K562 (cell line): ENCODE data around the gene MED16. TPM values are rescaled to one million over a fixed set of nuclear protein-coding genes. Genes with fewer than 3 reads are reported as not detected.
A peak's percentile ranks its signal among the peaks of the same experiment; 100 is the strongest.

Source experiments
- ATAC-seq: fragments of 200-7000 bp; cut with Tn5 transposase; 3 replicates; pipeline ENCODE4 v1.9.1; 2020; ENCODE audit warnings: moderate library complexity
- BruUV-seq: library from RNA; stranded (reverse); fragments of 400-500 nt; replicated peaks from 2 replicates; lab custom pipeline; 2021; lab: Mats Ljungman, UMichigan
- CTCF ChIA-PET: fragments of 300-600 bp; formaldehyde crosslinking; extraction: SDS; loops from one replicate; lab custom pipeline; 2021; ENCODE audit warnings: low intra/inter-chr PET ratio; lab: Yijun Ruan, JAX
- POLR2A ChIA-PET: fragments of 300-600, 350-650 bp; sonication (Branson Sonifier 250); formaldehyde crosslinking; extraction: SDS; loops from one replicate; lab custom pipeline; 2021; ENCODE audit warnings: antibody characterized with exemption, inconsistent platforms; lab: Yijun Ruan, JAX
- DNase-seq, 4 experiments: peaks; one replicate each; pipeline versions ENCODE4 v3.0.0 to v3.0.0-alpha.2; 2011 to 2018; ENCODE audit warnings: low spot score in 3 of 4, mixed read lengths in 3 of 4; ENCODE audit errors: extremely low read depth in 1 of 4
- FAIRE-seq: peaks from 2 replicates; lab custom pipeline; 2011; peaks lifted over from hg19 to GRCh38; lab: Jason Lieb, UNC
- H2AFZ ChIP-seq: 2 replicates; pipeline ENCODE4 v1.6.0; 2011; ENCODE audit warnings: low read depth, low read length, control low read depth, inconsistent platforms
- H3K27ac ChIP-seq: fragments of 200-600 bp; 3 replicates; pipeline ENCODE4 v1.8.0; 2011; ENCODE audit warnings: low read depth, mild to moderate bottlenecking, control low read depth, inconsistent platforms, low read length, moderate library complexity, mixed read lengths; ENCODE audit errors: extremely low read depth
- H3K27me3 ChIP-seq, 2 experiments: fragments of 300-600 bp in 1 of 2; 2 replicates in 1 of 2; 3 replicates in 1 of 2; pipeline versions ENCODE4 v1.6.0 to v1.8.0; 2011; ENCODE audit warnings: inconsistent platforms in 2 of 2, low read length in 2 of 2, mild to moderate bottlenecking in 1 of 2, mixed read lengths in 1 of 2, moderate library complexity in 1 of 2; ENCODE audit not compliant: control insufficient read depth in 2 of 2, insufficient read depth in 2 of 2
- H3K36me3 ChIP-seq: fragments of 300-600 bp; 3 replicates; pipeline ENCODE4 v1.8.0; 2011; ENCODE audit warnings: mild to moderate bottlenecking, low read length, inconsistent platforms; ENCODE audit not compliant: control insufficient read depth, insufficient read depth
- H3K4me1 ChIP-seq, 2 experiments: fragments of 200-600 bp in 1 of 2; replicated peaks in 1 of 2; 2 replicates in 1 of 2; 3 replicates in 1 of 2; pipeline versions ENCODE4 v1.5.1 to v1.8.0; 2011; ENCODE audit warnings: inconsistent platforms in 2 of 2, low read length in 2 of 2, mild to moderate bottlenecking in 1 of 2, mixed read lengths in 1 of 2, moderate library complexity in 1 of 2; ENCODE audit not compliant: control insufficient read depth in 2 of 2, insufficient read depth in 2 of 2
- H3K4me2 ChIP-seq: 2 replicates; pipeline ENCODE4 v1.6.1; 2011; ENCODE audit warnings: low read length, control low read depth, inconsistent platforms, mixed read lengths; ENCODE audit not compliant: insufficient read depth
- H3K4me3 ChIP-seq: fragments of 200-600 bp; sonication (generic), shearing (Covaris generic); 2 replicates; pipeline ENCODE4 v1.5.1; 2016; ENCODE audit warnings: control low read depth, inconsistent platforms
- H3K79me2 ChIP-seq: fragments of 200-600 bp; 3 replicates; pipeline ENCODE4 v1.8.0; 2011; ENCODE audit warnings: low read length, inconsistent platforms; ENCODE audit not compliant: control insufficient read depth, insufficient read depth
- H3K9ac ChIP-seq, 2 experiments: 2 replicates each; pipeline versions ENCODE4 v1.6.0 to v1.6.1; 2011; ENCODE audit warnings: low read depth in 2 of 2, low read length in 2 of 2, control low read depth in 1 of 2, inconsistent platforms in 1 of 2, mild to moderate bottlenecking in 1 of 2, mixed read lengths in 1 of 2; ENCODE audit not compliant: insufficient read depth in 1 of 2
- H3K9me1 ChIP-seq: one replicate; pipeline ENCODE4 v1.6.0; 2011; ENCODE audit warnings: inconsistent platforms, mild to moderate bottlenecking, low read length, moderate library complexity; ENCODE audit not compliant: control insufficient read depth, insufficient read depth
- H3K9me3 ChIP-seq: replicated peaks from 2 replicates; pipeline ENCODE4 v1.5.1; 2011; ENCODE audit warnings: low read depth, low read length, inconsistent platforms; ENCODE audit not compliant: control insufficient read depth, insufficient read depth
- H4K20me1 ChIP-seq: replicated peaks from 2 replicates; pipeline ENCODE4 v1.6.1; 2011; ENCODE audit warnings: low read length, inconsistent platforms, mixed read lengths; ENCODE audit not compliant: control insufficient read depth, insufficient read depth
- BACH1 ChIP-seq: fragments of 200-800 bp; sonication (Bioruptor generic); IDR thresholded peaks from 2 replicates; pipeline ENCODE4 v1.6.1; 2016; ENCODE audit warnings: missing genetic modification characterization, missing compliant biosample characterization
- HDGF ChIP-seq: fragments of 450-650 bp; IDR thresholded peaks from 2 replicates; pipeline ENCODE4 v1.6.1; 2016
- SIX5 ChIP-seq, 2 experiments: IDR thresholded peaks; 2 replicates each; pipeline ENCODE4 v1.6.1; 2011; ENCODE audit warnings: low read length in 2 of 2, borderline replicate concordance in 1 of 2, low read depth in 1 of 2, mild to moderate bottlenecking in 1 of 2, moderate library complexity in 1 of 2; ENCODE audit not compliant: insufficient read depth in 1 of 2
- TBP ChIP-seq: optimal IDR thresholded peaks from 2 replicates; pipeline ENCODE3; 2011; ENCODE audit warnings: low read depth, low read length, improper control_type of control experiment
- ZNF316 ChIP-seq: fragments of 450-650 bp; IDR thresholded peaks from 2 replicates; pipeline ENCODE4 v1.6.1; 2016
- ZNF431 ChIP-seq: sonication (generic); formaldehyde crosslinking; IDR thresholded peaks from 2 replicates; pipeline ENCODE4 v1.8.0; 2022; ENCODE audit warnings: mild to moderate bottlenecking, missing genetic modification reagents
- ZNF695 ChIP-seq: fragments of 450-650 bp; formaldehyde crosslinking; IDR thresholded peaks from 2 replicates; pipeline ENCODE4 v1.4.0; 2020; ENCODE audit warnings: mild to moderate bottlenecking, moderate library complexity
- WGBS: fragments of 100-300 bp; shearing (Covaris generic); methylation state at CpG from one replicate; pipeline ENCODE4 v1.1.6; 2016; ENCODE audit warnings: low coverage, mixed read lengths; ENCODE audit not compliant: insufficient coverage; ENCODE audit errors: missing lambda C conversion rate; 5-methylcytosine and 5-hydroxymethylcytosine counted together
- in situ Hi-C: fragments of 300-500 bp; cut with MboI; formaldehyde crosslinking; loops from 4 replicates; pipeline ENCODE4 v1.15.0; 2018; ENCODE audit warnings: inconsistent platforms, mixed read lengths
- intact Hi-C: fragments of 100-400 bp; cut with micrococcal nuclease; formaldehyde crosslinking; loops from 2 replicates; pipeline ENCODE4 v1.14.2; 2022
- polyA plus RNA-seq, 8 experiments: library from polyadenylated mRNA; depleted of rRNA in 4 of 8; stranded (reverse) in 5 of 8; unstranded in 3 of 8; fragments of >200 nt; fragmentation: Nextera tagmentation in 2 of 8; fragmentation: Illumina TruSeq in 1 of 8; extraction: Ambion mirVana in 2 of 8; extraction: Trizol in 1 of 8; gene quantifications; 2 replicates each; pipeline versions ENCODE4 v1.2.1 to v1.2.3, GENCODE V29; 2011 to 2014; ENCODE audit warnings: inconsistent platforms in 1 of 8, missing spikeins in 1 of 8
- total RNA-seq, 7 experiments: library from RNA; depleted of rRNA in 6 of 7; stranded (reverse); fragments of >200 nt in 6 of 7; fragmentation: Illumina TruSeq in 2 of 7; extraction: Trizol in 2 of 7; gene quantifications; 2 replicates each; pipeline versions ENCODE4 v1.2.1 to v1.2.3, GENCODE V29; 2011 to 2021; ENCODE audit warnings: low replicate concordance in 1 of 7
- TF ChIP-seq, protein P1 (sequence below): sonication (generic); formaldehyde crosslinking; IDR thresholded peaks from 2 replicates; pipeline ENCODE4 v1.8.1; 2022; ENCODE audit warnings: missing genetic modification reagents
- TF ChIP-seq, protein P2 (sequence below): fragments of 450-650 bp; IDR thresholded peaks from 2 replicates; pipeline ENCODE4 v1.7.1; 2018; ENCODE audit warnings: mild to moderate bottlenecking, low read depth; ENCODE audit not compliant: partially characterized antibody

MED16 gene
- total and polyA plus RNA-seq, 9 of the 15 experiments (the other 6 are each of a cell fraction or from before 2014, with no cell fraction given), result 0.89 to 59.9 (median 8.6) TPM

- TF ChIP-seq, protein P1, sequence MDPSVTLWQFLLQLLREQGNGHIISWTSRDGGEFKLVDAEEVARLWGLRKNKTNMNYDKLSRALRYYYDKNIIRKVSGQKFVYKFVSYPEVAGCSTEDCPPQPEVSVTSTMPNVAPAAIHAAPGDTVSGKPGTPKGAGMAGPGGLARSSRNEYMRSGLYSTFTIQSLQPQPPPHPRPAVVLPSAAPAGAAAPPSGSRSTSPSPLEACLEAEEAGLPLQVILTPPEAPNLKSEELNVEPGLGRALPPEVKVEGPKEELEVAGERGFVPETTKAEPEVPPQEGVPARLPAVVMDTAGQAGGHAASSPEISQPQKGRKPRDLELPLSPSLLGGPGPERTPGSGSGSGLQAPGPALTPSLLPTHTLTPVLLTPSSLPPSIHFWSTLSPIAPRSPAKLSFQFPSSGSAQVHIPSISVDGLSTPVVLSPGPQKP (CRISPR knock-in tag), result no peak
- TF ChIP-seq TBP, result no peak
- peak; percentile 37; the same call in 1 of the 2 replicates for TF ChIP-seq HDGF
- TF ChIP-seq BACH1 (tag), result no peak
- no peak for TF ChIP-seq ZNF431 (CRISPR knock-in tag)
- TF ChIP-seq SIX5 (IDR thresholded peaks at IDR 0.05; ENCODE audit: borderline replicate concordance in 1 of 2, insufficient read depth in 1 of 2, low read depth in 1 of 2, low read length in 2 of 2), result no peak
- TF ChIP-seq ZNF695 (CRISPR knock-in tag), result no peak
- no peak for TF ChIP-seq ZNF316
These were observed 20.6 kb downstream of the MED16 start (continued) for GRCh38 chr19:872266-872951.

- H3K27me3 ChIP-seq, result no peaks in the 10 kb centered on the region
- 0 out of 3 replicates have a peak, but pooled peaks have one; percentile 10 for ATAC-seq
- H3K9me1 ChIP-seq, result no peaks in the 10 kb centered on the region
- 0 out of 4 replicates have a peak overlapping the region, but pooled peaks of 1 of the 2 experiments have one; percentile 36 for H3K9ac ChIP-seq
- peaks cover 16 to 78% of the 10 kb centered on the region in 2 experiments for H3K4me1 ChIP-seq
- no peak for FAIRE-seq
- no peak overlapping the region for H2AFZ ChIP-seq
- CTCF ChIA-PET, result no interaction called here
- H3K79me2 ChIP-seq, result no peaks in the 10 kb centered on the region
- in situ Hi-C loops (no loop called here), intact Hi-C loops (no loop called here)
- no peaks in the 10 kb centered on the region for H3K9me3 ChIP-seq
- no peaks in the 10 kb centered on the region; the same call in 1 of the 2 replicates for H4K20me1 ChIP-seq
- H3K4me3 ChIP-seq, result no peak overlapping the region
- H3K4me2 ChIP-seq, result no peak overlapping the region
- 85% methylated on average over 18 of the region's 33 CpGs for WGBS
- H3K27ac ChIP-seq, result peak overlapping the region; percentile 66; the same call in 1 of the 3 replicates
- DNase-seq, result peak; percentile 42 to 64 (median 54)
- POLR2A ChIA-PET, result interaction anchor here (2.0 kb wide), 1 partner anchor 36 kb away, joined by 7 read pairs; no protein-coding TSS in a partner anchor
- peaks cover 79% of the 10 kb centered on the region; the same call in 2 of the 3 replicates for H3K36me3 ChIP-seq
- BruUV-seq, result no TSS peak
- TF ChIP-seq, protein P2, sequence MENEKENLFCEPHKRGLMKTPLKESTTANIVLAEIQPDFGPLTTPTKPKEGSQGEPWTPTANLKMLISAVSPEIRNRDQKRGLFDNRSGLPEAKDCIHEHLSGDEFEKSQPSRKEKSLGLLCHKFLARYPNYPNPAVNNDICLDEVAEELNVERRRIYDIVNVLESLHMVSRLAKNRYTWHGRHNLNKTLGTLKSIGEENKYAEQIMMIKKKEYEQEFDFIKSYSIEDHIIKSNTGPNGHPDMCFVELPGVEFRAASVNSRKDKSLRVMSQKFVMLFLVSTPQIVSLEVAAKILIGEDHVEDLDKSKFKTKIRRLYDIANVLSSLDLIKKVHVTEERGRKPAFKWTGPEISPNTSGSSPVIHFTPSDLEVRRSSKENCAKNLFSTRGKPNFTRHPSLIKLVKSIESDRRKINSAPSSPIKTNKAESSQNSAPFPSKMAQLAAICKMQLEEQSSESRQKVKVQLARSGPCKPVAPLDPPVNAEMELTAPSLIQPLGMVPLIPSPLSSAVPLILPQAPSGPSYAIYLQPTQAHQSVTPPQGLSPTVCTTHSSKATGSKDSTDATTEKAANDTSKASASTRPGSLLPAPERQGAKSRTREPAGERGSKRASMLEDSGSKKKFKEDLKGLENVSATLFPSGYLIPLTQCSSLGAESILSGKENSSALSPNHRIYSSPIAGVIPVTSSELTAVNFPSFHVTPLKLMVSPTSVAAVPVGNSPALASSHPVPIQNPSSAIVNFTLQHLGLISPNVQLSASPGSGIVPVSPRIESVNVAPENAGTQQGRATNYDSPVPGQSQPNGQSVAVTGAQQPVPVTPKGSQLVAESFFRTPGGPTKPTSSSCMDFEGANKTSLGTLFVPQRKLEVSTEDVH, result no peak
These were observed 21.3 kb downstream of the MED16 start for GRCh38 chr19:871446-872265.
